ENCODE results near the gene ZNF785.

The ZNF785 gene

GRCh38 chr16:30556125-30556473, 29.4 kb downstream of the ZNF785 start:
- Histone ChIP-seq H3K27ac (ENCODE audit: low read depth, low read length) (no peak overlapping the region), H3K36me3 (ENCODE audit: control insufficient read depth in 5 of 5, insufficient read depth in 5 of 5, low read length in 5 of 5) (peaks cover 0 to 36% (median 21%) of the 10 kb centered on the region in 5 donors), H3K9me3 (ENCODE audit: control insufficient read depth in 5 of 5, low read length in 5 of 5) (no peaks in the 10 kb centered on the region), H3K27me3 (ENCODE audit: control insufficient read depth in 5 of 5, insufficient read depth in 4 of 5, low read length in 5 of 5) (no peaks in the 10 kb centered on the region), H3K9ac (ENCODE audit: low read length in 5 of 5) (no peak overlapping the region), H3K4me3 (ENCODE audit: low read depth in 1 of 5, low read length in 5 of 5) (no peak overlapping the region), H3K4me1 (ENCODE audit: control insufficient read depth in 5 of 5, insufficient read depth in 5 of 5, low read length in 5 of 5) (peaks cover 0 to 24% (median 17%) of the 10 kb centered on the region in 5 donors)

GRCh38 chr16:30555315-30556124, 30.0 kb downstream of the ZNF785 start:
- no peaks in the 10 kb centered on the region for H3K9me3 ChIP-seq (ENCODE audit: control insufficient read depth in 5 of 5, low read length in 5 of 5)
- no peak overlapping the region for H3K4me3 ChIP-seq (ENCODE audit: low read depth in 1 of 5, low read length in 5 of 5)

GRCh38 chr16:30554557-30555314, 30.8 kb downstream of the ZNF785 start:
- Histone ChIP-seq H3K4me1 (ENCODE audit: control insufficient read depth in 5 of 5, insufficient read depth in 5 of 5, low read length in 5 of 5) (peaks cover 0 to 21% (median 14%) of the 10 kb centered on the region in 5 donors), H3K9me3 (ENCODE audit: control insufficient read depth in 5 of 5, low read length in 5 of 5) (no peaks in the 10 kb centered on the region), H3K36me3 (ENCODE audit: control insufficient read depth in 5 of 5, insufficient read depth in 5 of 5, low read length in 5 of 5) (peaks cover 0 to 36% (median 21%) of the 10 kb centered on the region in 5 donors), H3K9ac (ENCODE audit: low read length in 5 of 5) (no peak overlapping the region), H3K27me3 (ENCODE audit: control insufficient read depth in 5 of 5, insufficient read depth in 4 of 5, low read length in 5 of 5) (no peaks in the 10 kb centered on the region), H3K27ac (ENCODE audit: low read depth, low read length) (no peak overlapping the region), H3K4me3 (ENCODE audit: low read depth in 1 of 5, low read length in 5 of 5) (no peak overlapping the region)

More at GRCh38 chr16:30555315-30556124, 30.0 kb downstream of the ZNF785 start:
- no peak overlapping the region for H3K9ac ChIP-seq (ENCODE audit: low read length in 5 of 5)
- no peak overlapping the region for H3K27ac ChIP-seq (ENCODE audit: low read depth, low read length)
- H3K27me3 ChIP-seq (ENCODE audit: control insufficient read depth in 5 of 5, insufficient read depth in 4 of 5, low read length in 5 of 5), result no peaks in the 10 kb centered on the region
- H3K4me1 ChIP-seq (ENCODE audit: control insufficient read depth in 5 of 5, insufficient read depth in 5 of 5, low read length in 5 of 5), result peaks cover 0 to 21% (median 14%) of the 10 kb centered on the region in 5 donors
- H3K36me3 ChIP-seq (ENCODE audit: control insufficient read depth in 5 of 5, insufficient read depth in 5 of 5, low read length in 5 of 5), result peaks cover 0 to 36% (median 21%) of the 10 kb centered on the region in 5 donors

- Histone ChIP-seq H3K36me3 (ENCODE audit: control insufficient read depth in 5 of 5, insufficient read depth in 5 of 5, low read length in 5 of 5) (peaks cover 0 to 36% (median 21%) of the 10 kb centered on the region in 5 donors), H3K27ac (ENCODE audit: low read depth, low read length) (no peak overlapping the region), H3K4me1 (ENCODE audit: control insufficient read depth in 5 of 5, insufficient read depth in 5 of 5, low read length in 5 of 5) (peaks cover 0 to 17% (median 10%) of the 10 kb centered on the region in 5 donors), H3K9ac (ENCODE audit: low read length in 5 of 5) (peak overlapping the region in 1 of 5 donors; percentile 3), H3K27me3 (ENCODE audit: control insufficient read depth in 5 of 5, insufficient read depth in 4 of 5, low read length in 5 of 5) (no peaks in the 10 kb centered on the region), H3K9me3 (ENCODE audit: control insufficient read depth in 5 of 5, low read length in 5 of 5) (no peaks in the 10 kb centered on the region), H3K4me3 (ENCODE audit: low read depth in 1 of 5, low read length in 5 of 5) (no peak overlapping the region)
These were observed 32.1 kb downstream of the ZNF785 start for GRCh38 chr16:30553393-30553899.

- Histone ChIP-seq H3K27ac (ENCODE audit: low read depth, low read length) (no peak overlapping the region), H3K36me3 (ENCODE audit: control insufficient read depth in 5 of 5, insufficient read depth in 5 of 5, low read length in 5 of 5) (peaks cover 0 to 36% (median 21%) of the 10 kb centered on the region in 5 donors), H3K9ac (ENCODE audit: low read length in 5 of 5) (peak overlapping the region in 1 of 5 donors; percentile 3), H3K9me3 (ENCODE audit: control insufficient read depth in 5 of 5, low read length in 5 of 5) (no peaks in the 10 kb centered on the region), H3K4me3 (ENCODE audit: low read depth in 1 of 5, low read length in 5 of 5) (no peak overlapping the region), H3K4me1 (ENCODE audit: control insufficient read depth in 5 of 5, insufficient read depth in 5 of 5, low read length in 5 of 5) (peaks cover 0 to 17% (median 10%) of the 10 kb centered on the region in 5 donors), H3K27me3 (ENCODE audit: control insufficient read depth in 5 of 5, insufficient read depth in 4 of 5, low read length in 5 of 5) (no peaks in the 10 kb centered on the region)
These were observed 32.5 kb downstream of the ZNF785 start for GRCh38 chr16:30552956-30553355.

GRCh38 chr16:30551781-30552180, 33.7 kb downstream of the ZNF785 start:
- H3K36me3 ChIP-seq (ENCODE audit: control insufficient read depth in 5 of 5, insufficient read depth in 5 of 5, low read length in 5 of 5), result peaks cover 0 to 36% (median 21%) of the 10 kb centered on the region in 5 donors
- no peaks in the 10 kb centered on the region for H3K9me3 ChIP-seq (ENCODE audit: control insufficient read depth in 5 of 5, low read length in 5 of 5)
- no peak overlapping the region for H3K27ac ChIP-seq (ENCODE audit: low read depth, low read length)
- H3K4me3 ChIP-seq (ENCODE audit: low read depth in 1 of 5, low read length in 5 of 5), result no peak overlapping the region
- peaks cover 0 to 6% (median 0%) of the 10 kb centered on the region in 5 donors for H3K4me1 ChIP-seq (ENCODE audit: control insufficient read depth in 5 of 5, insufficient read depth in 5 of 5, low read length in 5 of 5)
- H3K27me3 ChIP-seq (ENCODE audit: control insufficient read depth in 5 of 5, insufficient read depth in 4 of 5, low read length in 5 of 5), result no peaks in the 10 kb centered on the region
- H3K9ac ChIP-seq (ENCODE audit: low read length in 5 of 5), result no peak overlapping the region

- Histone ChIP-seq H3K4me1 (ENCODE audit: control insufficient read depth in 5 of 5, insufficient read depth in 5 of 5, low read length in 5 of 5) (peaks cover 0 to 3% (median 0%) of the 10 kb centered on the region in 5 donors), H3K27me3 (ENCODE audit: control insufficient read depth in 5 of 5, insufficient read depth in 4 of 5, low read length in 5 of 5) (no peaks in the 10 kb centered on the region), H3K4me3 (ENCODE audit: low read depth in 1 of 5, low read length in 5 of 5) (no peak overlapping the region), H3K27ac (ENCODE audit: low read depth, low read length) (no peak overlapping the region), H3K9me3 (ENCODE audit: control insufficient read depth in 5 of 5, low read length in 5 of 5) (no peaks in the 10 kb centered on the region), H3K9ac (ENCODE audit: low read length in 5 of 5) (no peak overlapping the region), H3K36me3 (ENCODE audit: control insufficient read depth in 5 of 5, insufficient read depth in 5 of 5, low read length in 5 of 5) (peaks cover 0 to 8% (median 0%) of the 10 kb centered on the region in 5 donors)
These were observed 36.9 kb downstream of the ZNF785 start for GRCh38 chr16:30548416-30549253.

GRCh38 chr16:30546115-30546514, 39.4 kb downstream of the ZNF785 start:
- Histone ChIP-seq H3K27ac (ENCODE audit: low read depth, low read length) (no peak overlapping the region), H3K27me3 (ENCODE audit: control insufficient read depth in 5 of 5, insufficient read depth in 4 of 5, low read length in 5 of 5) (no peaks in the 10 kb centered on the region), H3K4me3 (ENCODE audit: low read depth in 1 of 5, low read length in 5 of 5) (no peak overlapping the region), H3K9me3 (ENCODE audit: control insufficient read depth in 5 of 5, low read length in 5 of 5) (no peaks in the 10 kb centered on the region), H3K9ac (ENCODE audit: low read length in 5 of 5) (peak overlapping the region in 1 of 5 donors; percentile 17), H3K4me1 (ENCODE audit: control insufficient read depth in 5 of 5, insufficient read depth in 5 of 5, low read length in 5 of 5) (peaks cover 0 to 9% (median 1%) of the 10 kb centered on the region in 5 donors), H3K36me3 (ENCODE audit: control insufficient read depth in 5 of 5, insufficient read depth in 5 of 5, low read length in 5 of 5) (no peaks in the 10 kb centered on the region)

GRCh38 chr16:30543067-30543466, 42.4 kb downstream of the ZNF785 start:
- Histone ChIP-seq H3K36me3 (ENCODE audit: control insufficient read depth in 5 of 5, insufficient read depth in 5 of 5, low read length in 5 of 5) (no peaks in the 10 kb centered on the region), H3K27ac (ENCODE audit: low read depth, low read length) (no peak overlapping the region), H3K4me3 (ENCODE audit: low read depth in 1 of 5, low read length in 5 of 5) (no peak overlapping the region), H3K4me1 (ENCODE audit: control insufficient read depth in 5 of 5, insufficient read depth in 5 of 5, low read length in 5 of 5) (peaks cover 0 to 11% (median 1%) of the 10 kb centered on the region in 5 donors), H3K9ac (ENCODE audit: low read length in 5 of 5) (no peak overlapping the region), H3K27me3 (ENCODE audit: control insufficient read depth in 5 of 5, insufficient read depth in 4 of 5, low read length in 5 of 5) (no peaks in the 10 kb centered on the region), H3K9me3 (ENCODE audit: control insufficient read depth in 5 of 5, low read length in 5 of 5) (no peaks in the 10 kb centered on the region)

Measured in subcutaneous abdominal adipose tissue (tissue), 5 donors.